ENCODE data around the gene PRMT6. TPM values are rescaled to one million over a fixed set of nuclear protein-coding genes. Genes with fewer than 3 reads are reported as not detected.
A peak's percentile ranks its signal among the peaks of the same experiment; 100 is the strongest.

Gene PRMT6
- total RNA-seq (2022) (11.3 and 11.5 TPM in 2 replicates), Bru-seq, nascent RNA (percentile 72 among the genes with signal in this experiment), BruChase-seq, experiment 1, labeled RNA remaining after a 2-hour chase (percentile 92 among the genes with signal in this experiment), BruChase-seq, experiment 2, labeled RNA remaining after a 6-hour chase (percentile 74 among the genes with signal in this experiment)
- long read RNA-seq, transcript PRMT6-201 (1 exons, 2,616 nt), result major isoform, 52 of 52 reads
- long read RNA-seq, partial matches to known transcripts, result 0 of 52 reads
- long read RNA-seq, other reads (novel, unspliced or antisense), result 0 of 52 reads

- Histone ChIP-seq H3K27me3 (replicated peaks; ENCODE audit: control insufficient read depth, insufficient read depth, low read length) (no peaks in the 10 kb centered on the region), H3K36me3 (ENCODE audit: control insufficient read depth, insufficient read depth, low read length) (no peaks in the 10 kb centered on the region), H3K4me1 (no peaks in the 10 kb centered on the region), H3K9me3 (no peaks in the 10 kb centered on the region), H3K4me3 (ENCODE audit: low read depth, low read length) (peak within 1 kb of the TSS; percentile 67)
- DNase-seq, result peak; percentile 75 to 79
- Mint-ChIP-seq H3K4me3 (ENCODE audit: unreplicated experiment) (peak within 1 kb of the TSS; percentile 88), H3K9me3 (ENCODE audit: unreplicated experiment) (no peaks in the 10 kb centered on the region), H3K27me3 (ENCODE audit: insufficient read depth, unreplicated experiment) (no peaks in the 10 kb centered on the region), H3K27ac (ENCODE audit: unreplicated experiment) (peak within 1 kb of the TSS; percentile 78), H3K4me1 (ENCODE audit: low read depth, unreplicated experiment) (no peaks in the 10 kb centered on the region), H3K36me3 (ENCODE audit: insufficient read depth, unreplicated experiment) (no peaks in the 10 kb centered on the region)
- CTCF ChIA-PET, result no interaction called here
- POLR2A ChIA-PET, result no interaction called here
- TF ChIP-seq, protein P1, sequence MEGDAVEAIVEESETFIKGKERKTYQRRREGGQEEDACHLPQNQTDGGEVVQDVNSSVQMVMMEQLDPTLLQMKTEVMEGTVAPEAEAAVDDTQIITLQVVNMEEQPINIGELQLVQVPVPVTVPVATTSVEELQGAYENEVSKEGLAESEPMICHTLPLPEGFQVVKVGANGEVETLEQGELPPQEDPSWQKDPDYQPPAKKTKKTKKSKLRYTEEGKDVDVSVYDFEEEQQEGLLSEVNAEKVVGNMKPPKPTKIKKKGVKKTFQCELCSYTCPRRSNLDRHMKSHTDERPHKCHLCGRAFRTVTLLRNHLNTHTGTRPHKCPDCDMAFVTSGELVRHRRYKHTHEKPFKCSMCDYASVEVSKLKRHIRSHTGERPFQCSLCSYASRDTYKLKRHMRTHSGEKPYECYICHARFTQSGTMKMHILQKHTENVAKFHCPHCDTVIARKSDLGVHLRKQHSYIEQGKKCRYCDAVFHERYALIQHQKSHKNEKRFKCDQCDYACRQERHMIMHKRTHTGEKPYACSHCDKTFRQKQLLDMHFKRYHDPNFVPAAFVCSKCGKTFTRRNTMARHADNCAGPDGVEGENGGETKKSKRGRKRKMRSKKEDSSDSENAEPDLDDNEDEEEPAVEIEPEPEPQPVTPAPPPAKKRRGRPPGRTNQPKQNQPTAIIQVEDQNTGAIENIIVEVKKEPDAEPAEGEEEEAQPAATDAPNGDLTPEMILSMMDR (IDR thresholded peaks at IDR 0.05; ENCODE audit: insufficient read depth in 1 of 2, low read depth in 1 of 2, low read length in 1 of 2, severe bottlenecking in 1 of 2, unreplicated experiment in 1 of 2), result no peak
- TSS peak; percentile 71 for BruUV-seq (replicated peaks)
- intact Hi-C loops (cut with micrococcal nuclease; ENCODE audit: unreplicated experiment), result loop anchor here (1.0 to 2.0 kb wide), 2 partner anchors 21 to 84 kb away; partner anchors contain the start of gene NTNG1
These were observed at the start of gene PRMT6 for GRCh38 chr1:107056426-107057196. TSS of gene PRMT6 (plus strand) at chr1:107056674. CDS start at chr1:107056716, 42 bp downstream.

DNA sequence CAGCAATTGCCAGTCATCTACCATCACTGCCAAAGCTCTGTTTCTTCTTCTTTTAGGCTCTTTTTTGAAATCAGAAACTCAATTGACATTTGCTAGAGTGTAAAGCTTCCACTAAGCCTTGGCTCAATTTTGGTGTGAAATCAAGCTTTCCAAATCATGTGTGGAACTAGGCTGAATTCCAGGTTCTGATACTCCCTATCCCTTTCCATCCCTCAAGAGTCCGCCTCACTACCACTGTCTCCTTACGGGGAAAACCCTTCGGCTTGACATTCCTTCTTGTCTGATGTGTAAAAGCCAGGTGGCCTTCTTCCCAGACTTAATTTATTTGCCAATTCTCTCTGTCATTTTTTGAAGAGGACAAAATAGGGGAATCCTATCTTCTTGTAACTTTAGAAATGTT lies 47.2 kb upstream of the PRMT6 start:
- H3K4me1 Mint-ChIP-seq (ENCODE audit: low read depth, unreplicated experiment), result no peaks in the 10 kb centered on the region
- no peaks in the 10 kb centered on the region for H3K36me3 Mint-ChIP-seq (ENCODE audit: insufficient read depth, unreplicated experiment)
- Histone ChIP-seq H3K9me3 (no peaks in the 10 kb centered on the region), H3K4me1 (no peaks in the 10 kb centered on the region), H3K36me3 (ENCODE audit: control insufficient read depth, insufficient read depth, low read length) (no peaks in the 10 kb centered on the region), H3K27me3 (replicated peaks; ENCODE audit: control insufficient read depth, insufficient read depth, low read length) (no peaks in the 10 kb centered on the region), H3K4me3 (ENCODE audit: low read depth, low read length) (no peak overlapping the region)
- ChIA-PET POLR2A (no interaction called here), CTCF (no interaction called here)
- TF ChIP-seq, protein P1 (IDR thresholded peaks at IDR 0.05; ENCODE audit: insufficient read depth in 1 of 2, low read depth in 1 of 2, low read length in 1 of 2, severe bottlenecking in 1 of 2, unreplicated experiment in 1 of 2), result no peak
- H3K4me3 Mint-ChIP-seq (ENCODE audit: unreplicated experiment), result no peak overlapping the region
- intact Hi-C loops (cut with micrococcal nuclease; ENCODE audit: unreplicated experiment), result no loop called here
- BruUV-seq (replicated peaks), result no TSS peak
- H3K9me3 Mint-ChIP-seq (ENCODE audit: unreplicated experiment), result no peaks in the 10 kb centered on the region
- no peak for DNase-seq
- no peak overlapping the region for H3K27ac Mint-ChIP-seq (ENCODE audit: unreplicated experiment)
- H3K27me3 Mint-ChIP-seq (ENCODE audit: insufficient read depth, unreplicated experiment), result no peaks in the 10 kb centered on the region

DNA sequence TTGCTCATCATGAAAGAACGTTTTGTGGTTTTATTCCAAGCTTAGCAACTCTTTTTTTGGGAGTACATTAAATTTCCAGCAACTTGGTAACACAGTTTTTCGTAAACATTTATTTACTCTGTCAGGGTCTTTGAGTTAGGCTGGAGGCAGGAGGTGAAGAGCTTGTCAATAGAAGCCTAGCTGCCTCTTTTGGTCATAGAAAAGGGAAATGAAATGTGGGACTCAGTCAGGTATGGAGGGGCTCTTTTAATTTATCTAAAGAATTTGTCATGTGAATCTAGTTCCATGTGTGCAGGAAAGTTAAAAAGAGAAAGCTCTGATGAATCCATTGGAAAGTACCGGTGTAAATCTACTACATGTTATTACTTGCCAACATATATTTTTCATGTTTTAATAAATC lies 45.9 kb upstream of the PRMT6 start:
- Histone ChIP-seq H3K27me3 (replicated peaks; ENCODE audit: control insufficient read depth, insufficient read depth, low read length) (no peaks in the 10 kb centered on the region), H3K4me3 (ENCODE audit: low read depth, low read length) (no peak overlapping the region), H3K36me3 (ENCODE audit: control insufficient read depth, insufficient read depth, low read length) (no peaks in the 10 kb centered on the region), H3K4me1 (no peaks in the 10 kb centered on the region), H3K9me3 (no peaks in the 10 kb centered on the region)
- ChIA-PET POLR2A (no interaction called here), CTCF (no interaction called here)
- BruUV-seq (replicated peaks), result no TSS peak
- no peak for DNase-seq
- TF ChIP-seq, protein P1 (IDR thresholded peaks at IDR 0.05; ENCODE audit: insufficient read depth in 1 of 2, low read depth in 1 of 2, low read length in 1 of 2, severe bottlenecking in 1 of 2, unreplicated experiment in 1 of 2), result no peak
- Mint-ChIP-seq H3K27ac (ENCODE audit: unreplicated experiment) (no peak overlapping the region), H3K9me3 (ENCODE audit: unreplicated experiment) (no peaks in the 10 kb centered on the region), H3K36me3 (ENCODE audit: insufficient read depth, unreplicated experiment) (no peaks in the 10 kb centered on the region), H3K4me3 (ENCODE audit: unreplicated experiment) (no peak overlapping the region), H3K4me1 (ENCODE audit: low read depth, unreplicated experiment) (no peaks in the 10 kb centered on the region), H3K27me3 (ENCODE audit: insufficient read depth, unreplicated experiment) (peaks cover 6% of the 10 kb centered on the region)
- intact Hi-C loops (cut with micrococcal nuclease; ENCODE audit: unreplicated experiment), result no loop called here
